H1 (cell line): ENCODE measurements around the gene U2AF1L4. TPM values are rescaled to one million over a fixed set of nuclear protein-coding genes. Genes with fewer than 3 reads are reported as not detected.

Source experiments
- ATF3 ChIP-seq: IDR thresholded peaks from 2 replicates; pipeline ENCODE4 v1.6.1; 2011; ENCODE audit warnings: low read depth, mild to moderate bottlenecking, low read length; ENCODE audit not compliant: insufficient read depth
- BACH1 ChIP-seq: IDR thresholded peaks from 2 replicates; pipeline ENCODE4 v1.6.1; 2012; ENCODE audit warnings: low read length, improper control_type of control experiment
- BCL11A ChIP-seq, 2 experiments: IDR thresholded peaks; one replicate each; pipeline ENCODE4 v1.6.1; 2011; ENCODE audit warnings: low read depth in 2 of 2, low read length in 2 of 2, mild to moderate bottlenecking in 2 of 2
- MAFK ChIP-seq: IDR thresholded peaks from 2 replicates; pipeline ENCODE4 v1.6.1; 2012; ENCODE audit warnings: low read depth, mild to moderate bottlenecking, improper control_type of control experiment, low read length
- SIN3A ChIP-seq, 2 experiments: IDR thresholded peaks in 1 of 2; conservative IDR thresholded peaks in 1 of 2; 2 replicates each; pipeline ENCODE4 v1.6.1; 2011 to 2012; ENCODE audit warnings: low read length in 2 of 2, improper control_type of control experiment in 1 of 2, low read depth in 1 of 2, mild to moderate bottlenecking in 1 of 2
- polyA plus RNA-seq, 7 experiments: library from polyadenylated mRNA; depleted of rRNA in 3 of 7; stranded (reverse) in 5 of 7; unstranded in 2 of 7; fragments of >200 nt in 5 of 7; fragments of 200-250 nt in 2 of 7; gene quantifications; 1 replicate in 5 of 7; 2 replicates in 1 of 7; 4 replicates in 1 of 7; pipeline versions ENCODE4 v1.2.1 to v1.2.3, GENCODE V29; 2011 to 2013; ENCODE audit warnings: missing spikeins in 2 of 7, mixed read lengths in 2 of 7
- total RNA-seq: library from RNA; stranded (reverse); fragmentation: NEBNext Ultra II Directional; extraction: Animal tissue kit (Norgen Biotek cat#: 25700); gene quantifications from 2 replicates; pipeline ENCODE4 v1.2.1, GENCODE V29; 2021
- TF ChIP-seq, protein P1 (sequence below): IDR thresholded peaks from 2 replicates; pipeline ENCODE4 v1.6.1; 2012; ENCODE audit warnings: inconsistent platforms

U2AF1L4 gene
- total and polyA plus RNA-seq, 2 of the 8 experiments (the other 6 are each of a cell fraction or from before 2014, with no cell fraction given) = 15.1 to 32.7 TPM

DNA sequence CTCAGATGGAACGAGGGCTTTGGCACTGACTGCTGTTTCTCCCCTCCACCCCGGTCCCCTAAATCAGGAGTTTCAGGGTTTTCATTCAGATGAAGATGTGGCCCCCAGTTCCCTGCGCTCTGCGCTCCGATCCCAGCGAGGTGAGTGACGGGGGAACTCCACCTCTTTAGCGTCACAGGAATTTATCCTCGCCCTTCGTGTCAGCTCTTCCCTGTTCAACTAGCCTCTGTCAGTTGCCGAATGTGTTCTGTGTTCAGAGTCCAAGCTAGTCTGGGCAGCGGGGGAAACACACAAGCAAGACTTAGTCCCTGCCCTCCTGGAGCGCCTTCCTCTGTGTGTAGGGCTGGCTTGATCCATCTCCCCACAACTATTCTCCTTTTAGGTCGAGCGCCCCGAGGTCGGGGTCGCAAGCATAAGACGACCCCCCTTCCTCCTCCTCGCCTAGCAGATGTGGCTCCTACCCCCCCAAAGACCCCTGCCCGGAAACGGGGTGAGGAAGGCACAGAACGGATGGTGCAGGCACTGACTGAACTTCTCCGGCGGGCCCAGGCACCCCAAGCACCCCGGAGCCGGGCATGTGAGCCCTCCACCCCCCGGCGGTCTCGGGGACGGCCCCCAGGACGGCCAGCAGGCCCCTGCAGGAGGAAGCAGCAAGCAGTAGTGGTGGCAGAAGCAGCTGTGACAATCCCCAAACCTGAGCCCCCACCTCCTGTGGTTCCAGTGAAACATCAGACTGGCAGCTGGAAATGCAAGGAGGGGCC, 25.6 kb downstream of the U2AF1L4 start (continued):
- TF ChIP-seq BCL11A (IDR thresholded peaks at IDR 0.05; ENCODE audit: low read depth in 2 of 2, low read length in 2 of 2) = no peak
- no peak for TF ChIP-seq BACH1
- TF ChIP-seq, protein P1, sequence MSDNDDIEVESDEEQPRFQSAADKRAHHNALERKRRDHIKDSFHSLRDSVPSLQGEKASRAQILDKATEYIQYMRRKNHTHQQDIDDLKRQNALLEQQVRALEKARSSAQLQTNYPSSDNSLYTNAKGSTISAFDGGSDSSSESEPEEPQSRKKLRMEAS = no peak
- TF ChIP-seq MAFK = no peak
- TF ChIP-seq SIN3A (conservative IDR thresholded peaks at IDR 0.05 in 1 of 2, IDR thresholded peaks at IDR 0.05 in 1 of 2; ENCODE audit: low read depth in 1 of 2, low read length in 2 of 2) = no peak
- TF ChIP-seq ATF3 = no peak
